ENCODE results near the gene BBS9. TPM values are rescaled to one million over a fixed set of nuclear protein-coding genes. Genes with fewer than 3 reads are reported as not detected.

Gene BBS9
- total RNA-seq, 1 experiment from 2014 or later: 9.4 TPM

GRCh38 chr7:33529070-33529469, 399.7 kb downstream of the BBS9 start:
- no peak overlapping the region for H3K27ac Mint-ChIP-seq (ENCODE audit: unreplicated experiment)
- no peaks in the 10 kb centered on the region for H3K9me3 Mint-ChIP-seq (ENCODE audit: low read depth, unreplicated experiment)
- H3K36me3 Mint-ChIP-seq (ENCODE audit: insufficient read depth, unreplicated experiment): no peaks in the 10 kb centered on the region
- H3K27me3 Mint-ChIP-seq (ENCODE audit: unreplicated experiment): peaks cover 11% of the 10 kb centered on the region
- intact Hi-C loops (cut with micrococcal nuclease; ENCODE audit: unreplicated experiment): no loop called here
- no TSS peak for BruUV-seq (replicated peaks)
- H3K4me1 Mint-ChIP-seq (ENCODE audit: low read depth, unreplicated experiment): no peaks in the 10 kb centered on the region
- CTCF ChIA-PET: no interaction called here
- H3K4me3 Mint-ChIP-seq (ENCODE audit: low read depth, unreplicated experiment): no peak overlapping the region
- TF ChIP-seq, protein P1, sequence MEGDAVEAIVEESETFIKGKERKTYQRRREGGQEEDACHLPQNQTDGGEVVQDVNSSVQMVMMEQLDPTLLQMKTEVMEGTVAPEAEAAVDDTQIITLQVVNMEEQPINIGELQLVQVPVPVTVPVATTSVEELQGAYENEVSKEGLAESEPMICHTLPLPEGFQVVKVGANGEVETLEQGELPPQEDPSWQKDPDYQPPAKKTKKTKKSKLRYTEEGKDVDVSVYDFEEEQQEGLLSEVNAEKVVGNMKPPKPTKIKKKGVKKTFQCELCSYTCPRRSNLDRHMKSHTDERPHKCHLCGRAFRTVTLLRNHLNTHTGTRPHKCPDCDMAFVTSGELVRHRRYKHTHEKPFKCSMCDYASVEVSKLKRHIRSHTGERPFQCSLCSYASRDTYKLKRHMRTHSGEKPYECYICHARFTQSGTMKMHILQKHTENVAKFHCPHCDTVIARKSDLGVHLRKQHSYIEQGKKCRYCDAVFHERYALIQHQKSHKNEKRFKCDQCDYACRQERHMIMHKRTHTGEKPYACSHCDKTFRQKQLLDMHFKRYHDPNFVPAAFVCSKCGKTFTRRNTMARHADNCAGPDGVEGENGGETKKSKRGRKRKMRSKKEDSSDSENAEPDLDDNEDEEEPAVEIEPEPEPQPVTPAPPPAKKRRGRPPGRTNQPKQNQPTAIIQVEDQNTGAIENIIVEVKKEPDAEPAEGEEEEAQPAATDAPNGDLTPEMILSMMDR (IDR thresholded peaks at IDR 0.05; ENCODE audit: unreplicated experiment): no peak
- no peak for DNase-seq

GRCh38 chr7:33530664-33531063, 401.3 kb downstream of the BBS9 start:
- H3K4me3 Mint-ChIP-seq (ENCODE audit: low read depth, unreplicated experiment): no peak overlapping the region
- H3K27me3 Mint-ChIP-seq (ENCODE audit: unreplicated experiment): no peaks in the 10 kb centered on the region
- no TSS peak for BruUV-seq (replicated peaks)
- DNase-seq: no peak
- no peaks in the 10 kb centered on the region for H3K4me1 Mint-ChIP-seq (ENCODE audit: low read depth, unreplicated experiment)
- TF ChIP-seq, protein P1 (IDR thresholded peaks at IDR 0.05; ENCODE audit: unreplicated experiment): no peak
- H3K27ac Mint-ChIP-seq (ENCODE audit: unreplicated experiment): no peak overlapping the region
- intact Hi-C loops (cut with micrococcal nuclease; ENCODE audit: unreplicated experiment): no loop called here
- no peaks in the 10 kb centered on the region for H3K9me3 Mint-ChIP-seq (ENCODE audit: low read depth, unreplicated experiment)
- CTCF ChIA-PET: no interaction called here
- no peaks in the 10 kb centered on the region for H3K36me3 Mint-ChIP-seq (ENCODE audit: insufficient read depth, unreplicated experiment)

DNA sequence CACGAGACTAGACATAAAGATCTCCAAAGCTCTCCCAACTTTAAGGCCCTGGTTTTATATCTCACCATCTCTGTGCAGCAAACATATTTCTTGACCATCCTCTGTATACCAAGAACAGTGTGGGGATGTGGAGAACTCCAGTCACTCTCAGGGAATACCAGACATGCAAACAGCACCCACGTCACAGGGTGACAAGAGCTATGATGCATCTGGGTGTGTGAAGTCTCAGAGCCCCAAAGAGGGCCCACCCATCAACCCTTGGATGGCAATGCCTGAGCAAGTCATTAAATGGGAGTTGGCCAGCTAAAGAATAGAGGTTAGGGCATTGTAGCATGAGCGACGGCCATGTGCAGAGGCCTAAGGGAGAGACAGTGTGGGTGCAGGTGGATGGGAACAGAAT, 402.5 kb downstream of the BBS9 start:
- Mint-ChIP-seq H3K9me3 (ENCODE audit: low read depth, unreplicated experiment) (no peaks in the 10 kb centered on the region), H3K4me3 (ENCODE audit: low read depth, unreplicated experiment) (no peak overlapping the region), H3K36me3 (ENCODE audit: insufficient read depth, unreplicated experiment) (no peaks in the 10 kb centered on the region), H3K4me1 (ENCODE audit: low read depth, unreplicated experiment) (no peaks in the 10 kb centered on the region), H3K27me3 (ENCODE audit: unreplicated experiment) (no peaks in the 10 kb centered on the region), H3K27ac (ENCODE audit: unreplicated experiment) (no peak overlapping the region)
- no peak for DNase-seq
- no TSS peak for BruUV-seq (replicated peaks)
- TF ChIP-seq, protein P1 (IDR thresholded peaks at IDR 0.05; ENCODE audit: unreplicated experiment): no peak
- CTCF ChIA-PET: interaction anchor here (0.5 kb wide), 1 partner anchor 610 kb away, joined by 7 read pairs; no protein-coding TSS in a partner anchor
- intact Hi-C loops (cut with micrococcal nuclease; ENCODE audit: unreplicated experiment): no loop called here

GRCh38 chr7:33534833-33535232, 405.5 kb downstream of the BBS9 start:
- Mint-ChIP-seq H3K4me3 (ENCODE audit: low read depth, unreplicated experiment) (no peak overlapping the region), H3K27ac (ENCODE audit: unreplicated experiment) (no peak overlapping the region), H3K27me3 (ENCODE audit: unreplicated experiment) (no peaks in the 10 kb centered on the region), H3K4me1 (ENCODE audit: low read depth, unreplicated experiment) (no peaks in the 10 kb centered on the region), H3K36me3 (ENCODE audit: insufficient read depth, unreplicated experiment) (no peaks in the 10 kb centered on the region), H3K9me3 (ENCODE audit: low read depth, unreplicated experiment) (no peaks in the 10 kb centered on the region)
- no peak for DNase-seq
- no TSS peak for BruUV-seq (replicated peaks)
- CTCF ChIA-PET: no interaction called here
- TF ChIP-seq, protein P1 (IDR thresholded peaks at IDR 0.05; ENCODE audit: unreplicated experiment): no peak
- intact Hi-C loops (cut with micrococcal nuclease; ENCODE audit: unreplicated experiment): no loop called here

Measured in Calu3 (cell line).